Measurements from ENCODE around the gene PPL. TPM values are rescaled to one million over a fixed set of nuclear protein-coding genes. Genes with fewer than 3 reads are reported as not detected.

Gene PPL
- total and polyA plus RNA-seq, 2 experiments from 2014 or later, result 8.4 to 10.8 TPM

GRCh38 chr16:4925293-4925607, 11.7 kb downstream of the PPL start:
- Histone ChIP-seq H3K9me3 (ENCODE audit: low read depth) (no peaks in the 10 kb centered on the region), H3K4me1 (ENCODE audit: low read depth) (peaks cover 4% of the 10 kb centered on the region), H3K27me3 (no peaks in the 10 kb centered on the region), H3K27ac (no peak overlapping the region), H3K36me3 (no peaks in the 10 kb centered on the region), H3K4me3 (no peak overlapping the region)
- no peak for DNase-seq (ENCODE audit: low read depth in 1 of 2, low spot score in 1 of 2)
- no peak for TF ChIP-seq CTCF (IDR thresholded peaks at IDR 0.05; ENCODE audit: low read depth, low read length)

- Histone ChIP-seq H3K4me3 (no peak overlapping the region), H3K27ac (no peak overlapping the region), H3K27me3 (no peaks in the 10 kb centered on the region), H3K36me3 (no peaks in the 10 kb centered on the region), H3K4me1 (ENCODE audit: low read depth) (peaks cover 4% of the 10 kb centered on the region), H3K9me3 (ENCODE audit: low read depth) (no peaks in the 10 kb centered on the region)
- DNase-seq (ENCODE audit: low read depth in 1 of 2, low spot score in 1 of 2), result no peak
- TF ChIP-seq CTCF (IDR thresholded peaks at IDR 0.05; ENCODE audit: low read depth, low read length), result no peak
Measured at GRCh38 chr16:4924593-4925292, 12.2 kb downstream of the PPL start.

GRCh38 chr16:4923853-4924252, 13.1 kb downstream of the PPL start:
- no peaks in the 10 kb centered on the region for H3K9me3 ChIP-seq (ENCODE audit: low read depth)
- no peak for DNase-seq (ENCODE audit: low read depth in 1 of 2, low spot score in 1 of 2)
- no peak for TF ChIP-seq CTCF (IDR thresholded peaks at IDR 0.05; ENCODE audit: low read depth, low read length)
- no peak overlapping the region for H3K4me3 ChIP-seq
- no peaks in the 10 kb centered on the region for H3K36me3 ChIP-seq
- H3K4me1 ChIP-seq (ENCODE audit: low read depth), result peaks cover 4% of the 10 kb centered on the region
- no peak overlapping the region for H3K27ac ChIP-seq
- H3K27me3 ChIP-seq, result no peaks in the 10 kb centered on the region

GRCh38 chr16:4922721-4923342, 14.1 kb downstream of the PPL start:
- no peak for TF ChIP-seq CTCF (IDR thresholded peaks at IDR 0.05; ENCODE audit: low read depth, low read length)
- Histone ChIP-seq H3K27ac (no peak overlapping the region), H3K4me3 (no peak overlapping the region), H3K9me3 (ENCODE audit: low read depth) (no peaks in the 10 kb centered on the region), H3K4me1 (ENCODE audit: low read depth) (peaks cover 4% of the 10 kb centered on the region), H3K27me3 (no peaks in the 10 kb centered on the region), H3K36me3 (no peaks in the 10 kb centered on the region)
- DNase-seq (ENCODE audit: low read depth in 1 of 2, low spot score in 1 of 2), result no peak

GRCh38 chr16:4920826-4921225, 16.1 kb downstream of the PPL start:
- Histone ChIP-seq H3K27me3 (no peaks in the 10 kb centered on the region), H3K4me1 (ENCODE audit: low read depth) (peaks cover 4% of the 10 kb centered on the region), H3K4me3 (no peak overlapping the region), H3K27ac (no peak overlapping the region), H3K9me3 (ENCODE audit: low read depth) (no peaks in the 10 kb centered on the region), H3K36me3 (no peaks in the 10 kb centered on the region)
- DNase-seq (ENCODE audit: low read depth in 1 of 2, low spot score in 1 of 2), result no peak
- TF ChIP-seq CTCF (IDR thresholded peaks at IDR 0.05; ENCODE audit: low read depth, low read length), result no peak
